HL-60 (cell line): ENCODE measurements around the gene FOXL2NB.

ENCODE experiments used
- DNase-seq, 2 experiments: peaks; one replicate each; pipeline ENCODE4 v3.0.0-alpha.2; 2010 to 2020; ENCODE audit warnings: low read depth in 1 of 2, low spot score in 1 of 2
- H3K27ac ChIP-seq: fragments of 250-450 bp; sonication (Bioruptor Pico); replicated peaks from 2 replicates; pipeline ENCODE4 v1.5.1; 2020; ENCODE audit warnings: mild to moderate bottlenecking, moderate library complexity
- H3K27me3 ChIP-seq: fragments of 250-450 bp; sonication (Bioruptor Pico); 2 replicates; pipeline ENCODE4 v1.5.1; 2021; ENCODE audit warnings: mild to moderate bottlenecking, moderate library complexity; ENCODE audit not compliant: insufficient read depth, poor library complexity, severe bottlenecking
- H3K4me3 ChIP-seq: replicated peaks from 2 replicates; pipeline ENCODE4 v1.5.1; 2011; ENCODE audit warnings: mild to moderate bottlenecking, control low read depth, low read length; ENCODE audit not compliant: insufficient read depth
- CTCF ChIP-seq: IDR thresholded peaks from one replicate; pipeline ENCODE4 v1.5.1; 2011; ENCODE audit warnings: low read length, control low read depth, inconsistent platforms; ENCODE audit not compliant: insufficient read depth
- GABPA ChIP-seq: IDR thresholded peaks from 2 replicates; pipeline ENCODE4 v1.6.1; 2012; ENCODE audit warnings: low read depth
- POLR2AphosphoS5 ChIP-seq: IDR thresholded peaks from 2 replicates; pipeline ENCODE4 v1.6.1; 2012; ENCODE audit warnings: low read depth
- REST ChIP-seq: IDR thresholded peaks from 2 replicates; pipeline ENCODE4 v1.6.1; 2012; ENCODE audit warnings: low read depth; ENCODE audit not compliant: insufficient replicate concordance
- SPI1 ChIP-seq: IDR thresholded peaks from 2 replicates; pipeline ENCODE4 v1.6.1; 2012; ENCODE audit warnings: low read depth, mild to moderate bottlenecking, borderline replicate concordance
- long read RNA-seq: library from polyadenylated mRNA; unstranded; transcript quantifications from one replicate; pipeline ENCODE4 v2.0.0, GENCODE V29; 2020

Gene FOXL2NB
- long read RNA-seq, result 0 reads

DNA sequence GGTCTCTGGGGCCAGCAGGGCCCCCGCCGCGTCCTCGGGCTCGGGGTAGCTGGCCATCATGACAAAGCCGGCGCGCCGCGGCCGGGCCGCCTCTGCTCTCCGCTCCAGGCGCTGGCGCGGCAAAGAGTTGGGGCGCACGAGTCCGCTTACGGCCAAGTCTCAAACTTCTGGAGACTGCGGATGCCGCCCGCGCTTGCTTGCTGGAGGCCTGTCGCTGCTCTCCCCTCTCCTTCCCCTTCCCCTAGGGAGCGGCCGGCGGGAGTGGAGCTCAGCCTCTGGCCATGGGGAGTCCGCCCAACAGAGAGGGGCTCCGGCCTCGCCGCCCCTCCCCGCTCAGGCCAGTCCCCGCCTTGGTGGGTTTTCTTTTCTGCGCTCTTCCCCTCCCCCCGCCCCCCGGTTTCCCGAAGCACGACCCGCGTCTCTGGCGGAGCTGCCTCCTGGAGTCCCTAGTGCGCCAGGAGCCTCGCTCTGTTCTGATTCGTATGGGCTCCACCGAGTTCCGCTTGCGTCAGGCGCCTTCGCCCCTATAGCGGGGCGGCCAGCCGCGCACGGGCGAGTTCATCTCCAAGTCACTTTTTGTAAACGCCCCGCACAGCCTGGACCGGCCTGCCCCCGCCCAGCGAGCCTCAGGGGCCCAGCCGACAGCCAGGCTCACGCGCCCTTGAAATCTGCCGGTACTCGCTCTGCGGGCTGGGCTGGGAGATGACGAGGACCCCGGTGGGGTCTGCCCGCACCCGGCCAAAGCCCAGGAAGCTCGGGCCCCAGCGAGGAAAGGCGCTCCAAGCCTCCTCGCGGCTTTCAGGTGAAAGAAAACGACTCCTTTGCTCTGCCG is at the start of gene FOXL2NB, which contains the start of gene FOXL2:
Gene FOXL2NB (plus strand): TSS at position 555 of the 832 bp plus-strand sequence. CDS start 148 bp downstream, at position 703.
Gene FOXL2 (minus strand): TSS at position 475 of the 832 bp plus-strand sequence. CDS start 415 bp downstream, at position 60.
- peak within 1 kb of the TSS; percentile 33 for H3K4me3 ChIP-seq
- peaks cover 88% of the 10 kb centered on the region for H3K27me3 ChIP-seq
- DNase-seq, result no peak
- TF ChIP-seq SPI1, result no peak
- no peak for TF ChIP-seq GABPA
- TF ChIP-seq CTCF, result no peak
- TF ChIP-seq POLR2AphosphoS5, result no peak
- TF ChIP-seq REST, result no peak
- no peak within 1 kb of the TSS for H3K27ac ChIP-seq

DNA sequence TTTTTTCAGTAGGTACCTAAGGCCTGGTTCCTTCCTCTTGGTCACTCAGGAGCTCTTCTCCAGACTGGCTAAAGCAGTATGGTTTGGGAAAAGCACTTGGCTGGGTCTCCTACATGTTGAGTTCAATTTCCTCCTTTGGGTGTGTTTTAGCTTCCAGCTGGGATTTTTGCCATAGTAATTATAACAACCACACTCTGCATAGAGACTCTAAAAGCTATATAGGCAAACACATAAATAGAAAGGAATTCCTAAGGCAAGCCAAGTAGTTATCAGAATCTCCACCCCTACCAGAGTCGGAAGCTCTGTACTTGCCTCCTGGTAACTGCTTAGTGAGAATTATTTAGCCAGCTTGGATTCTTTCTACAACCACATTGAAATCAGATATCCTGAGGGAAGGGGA is 48.7 kb upstream of the FOXL2NB start:
- TF ChIP-seq GABPA, result no peak
- no peak for TF ChIP-seq POLR2AphosphoS5
- no peak for TF ChIP-seq CTCF
- TF ChIP-seq REST, result no peak
- TF ChIP-seq SPI1, result no peak
- Histone ChIP-seq H3K27me3 (no peaks in the 10 kb centered on the region), H3K27ac (no peak overlapping the region), H3K4me3 (no peak overlapping the region)
- DNase-seq, result no peak

GRCh38 chr3:138898708-138899107 is 48.3 kb upstream of the FOXL2NB start:
- DNase-seq, result no peak
- Histone ChIP-seq H3K27me3 (no peaks in the 10 kb centered on the region), H3K27ac (no peak overlapping the region), H3K4me3 (no peak overlapping the region)
- TF ChIP-seq REST (no peak), SPI1 (no peak), GABPA (no peak), POLR2AphosphoS5 (no peak), CTCF (no peak)
